HepG2 (cell line): ENCODE measurements around the gene CTNND2.

Experiments used
- CTCF ChIP-seq: sonication (generic); formaldehyde crosslinking; IDR thresholded peaks from 2 replicates; pipeline ENCODE4 v1.5.0; 2020; ENCODE audit warnings: mild to moderate bottlenecking, missing genetic modification reagents, moderate library complexity
- FOXO1 ChIP-seq: sonication (generic); formaldehyde crosslinking; IDR thresholded peaks from 2 replicates; pipeline ENCODE4 v1.4.0; 2020; ENCODE audit warnings: missing genetic modification reagents
- KDM1A ChIP-seq: IDR thresholded peaks from 2 replicates; pipeline ENCODE4 v1.6.1; 2016; ENCODE audit warnings: missing compliant biosample characterization
- SMC3 ChIP-seq: IDR thresholded peaks from 2 replicates; pipeline ENCODE4 v1.6.1; 2011; ENCODE audit warnings: low read length, improper control_type of control experiment
- SNRNP70 ChIP-seq: fragments of 200-400 bp; formaldehyde crosslinking; IDR thresholded peaks from 2 replicates; pipeline ENCODE4 v1.6.1; 2017; ENCODE audit warnings: mild to moderate bottlenecking, low read depth, low read length, moderate library complexity
- ZNF512B ChIP-seq: sonication (generic); formaldehyde crosslinking; IDR thresholded peaks from 2 replicates; pipeline ENCODE4 v1.5.1; 2020; ENCODE audit warnings: missing genetic modification reagents, mild to moderate bottlenecking, borderline replicate concordance
- TF ChIP-seq, protein P1 (sequence below): sonication (generic); formaldehyde crosslinking; IDR thresholded peaks from 2 replicates; pipeline ENCODE4 v1.8.1; 2023; ENCODE audit warnings: missing genetic modification reagents, mild to moderate bottlenecking, borderline replicate concordance

DNA sequence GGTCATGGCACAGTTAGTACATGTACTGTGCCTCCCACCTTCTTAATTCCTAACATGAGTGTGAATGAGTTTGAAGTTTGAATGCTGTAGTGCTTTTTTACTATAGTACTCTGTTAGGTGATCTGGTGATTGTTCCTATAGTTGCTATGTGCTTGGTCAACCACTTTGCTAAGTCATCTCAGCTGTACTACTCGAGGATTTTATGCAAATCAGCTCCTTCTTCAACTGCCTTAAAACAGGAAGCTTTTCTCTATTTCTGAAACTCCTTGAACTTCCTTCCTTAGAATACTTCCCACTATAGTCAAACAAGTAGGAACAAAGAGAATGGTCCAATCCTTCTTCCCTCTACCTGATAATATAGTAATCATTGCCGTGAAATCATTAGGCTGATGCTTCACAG lies 219.6 kb downstream of the CTNND2 start:
- TF ChIP-seq KDM1A (CRISPR knock-in tag) (no peak), SNRNP70 (no peak), ZNF512B (CRISPR knock-in tag) (no peak), SMC3 (no peak), CTCF (CRISPR knock-in tag) (no peak), FOXO1 (no peak)
- TF ChIP-seq, protein P1, sequence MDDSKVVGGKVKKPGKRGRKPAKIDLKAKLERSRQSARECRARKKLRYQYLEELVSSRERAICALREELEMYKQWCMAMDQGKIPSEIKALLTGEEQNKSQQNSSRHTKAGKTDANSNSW (CRISPR knock-in tag) = no peak
